ENCODE data around the gene SLC6A20. TPM values are rescaled to one million over a fixed set of nuclear protein-coding genes. Genes with fewer than 3 reads are reported as not detected.

SLC6A20 gene
- total RNA-seq, 1 donor = not detected

DNA sequence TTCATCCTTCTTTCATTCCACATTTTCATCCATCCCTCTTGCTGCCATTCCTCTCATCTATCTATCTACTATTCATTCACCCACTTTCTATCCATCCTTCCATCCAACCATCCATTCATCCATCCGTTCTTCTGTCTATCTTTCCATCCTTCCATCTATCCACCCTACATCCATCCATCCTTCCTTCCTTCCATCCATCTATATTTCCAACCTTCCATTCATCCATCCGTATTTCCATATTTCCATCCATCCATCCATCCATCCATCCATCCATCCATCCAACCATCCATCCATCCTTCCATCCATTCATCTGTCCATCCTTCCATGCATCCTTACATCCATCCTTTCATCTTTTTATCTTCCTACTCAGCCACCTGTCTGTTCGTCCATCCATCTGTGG lies 14.0 kb downstream of the SLC6A20 start:
- H3K4me3 ChIP-seq (ENCODE audit: low read depth, low read length) = no peak overlapping the region
- DNase-seq (ENCODE audit: low read depth) = no peak
- TF ChIP-seq, protein P1, sequence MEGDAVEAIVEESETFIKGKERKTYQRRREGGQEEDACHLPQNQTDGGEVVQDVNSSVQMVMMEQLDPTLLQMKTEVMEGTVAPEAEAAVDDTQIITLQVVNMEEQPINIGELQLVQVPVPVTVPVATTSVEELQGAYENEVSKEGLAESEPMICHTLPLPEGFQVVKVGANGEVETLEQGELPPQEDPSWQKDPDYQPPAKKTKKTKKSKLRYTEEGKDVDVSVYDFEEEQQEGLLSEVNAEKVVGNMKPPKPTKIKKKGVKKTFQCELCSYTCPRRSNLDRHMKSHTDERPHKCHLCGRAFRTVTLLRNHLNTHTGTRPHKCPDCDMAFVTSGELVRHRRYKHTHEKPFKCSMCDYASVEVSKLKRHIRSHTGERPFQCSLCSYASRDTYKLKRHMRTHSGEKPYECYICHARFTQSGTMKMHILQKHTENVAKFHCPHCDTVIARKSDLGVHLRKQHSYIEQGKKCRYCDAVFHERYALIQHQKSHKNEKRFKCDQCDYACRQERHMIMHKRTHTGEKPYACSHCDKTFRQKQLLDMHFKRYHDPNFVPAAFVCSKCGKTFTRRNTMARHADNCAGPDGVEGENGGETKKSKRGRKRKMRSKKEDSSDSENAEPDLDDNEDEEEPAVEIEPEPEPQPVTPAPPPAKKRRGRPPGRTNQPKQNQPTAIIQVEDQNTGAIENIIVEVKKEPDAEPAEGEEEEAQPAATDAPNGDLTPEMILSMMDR (IDR thresholded peaks at IDR 0.05; ENCODE audit: insufficient read depth, low read depth, low read length) = no peak

DNA sequence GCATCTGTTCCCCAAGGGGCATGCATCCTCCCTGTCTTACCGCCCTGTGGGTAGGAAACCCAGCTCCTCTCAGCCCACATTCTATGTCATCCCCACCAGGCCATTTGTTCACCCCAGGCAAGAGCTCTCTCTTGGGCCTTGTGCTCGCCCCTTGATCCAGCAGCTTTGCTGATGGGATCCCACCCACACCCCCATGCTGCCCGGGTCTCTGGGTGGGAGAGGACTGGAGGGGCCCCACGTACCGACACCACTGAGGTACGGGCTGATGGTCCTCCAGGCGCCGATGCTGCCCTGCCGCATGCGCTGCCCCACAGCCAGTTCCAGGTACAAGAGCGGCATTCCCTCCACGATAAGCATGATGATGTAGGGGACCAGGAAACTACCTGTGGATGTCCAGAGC lies 14.5 kb downstream of the SLC6A20 start:
- H3K4me3 ChIP-seq (ENCODE audit: low read depth, low read length) = no peak overlapping the region
- TF ChIP-seq, protein P1 (IDR thresholded peaks at IDR 0.05; ENCODE audit: insufficient read depth, low read depth, low read length) = no peak
- no peak for DNase-seq (ENCODE audit: low read depth)

DNA sequence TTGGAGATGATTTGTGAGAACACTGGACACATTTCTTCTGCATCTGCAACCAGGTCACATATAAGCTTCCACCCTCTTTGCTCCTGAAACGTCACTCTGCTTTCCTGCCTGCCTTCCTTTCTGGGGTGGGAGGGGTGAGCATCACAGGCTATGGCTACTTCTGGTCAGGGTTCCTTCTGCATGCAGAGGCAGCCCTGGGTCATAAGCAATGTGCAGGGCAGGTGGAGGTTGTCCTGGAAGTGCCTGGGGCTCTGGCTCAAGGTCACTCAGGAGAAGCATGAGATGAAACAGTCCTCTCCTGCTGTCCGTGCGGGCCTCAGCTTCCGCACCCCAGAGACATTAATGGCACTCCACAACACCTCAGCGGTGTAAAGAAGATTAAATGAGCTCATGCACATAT lies 15.1 kb downstream of the SLC6A20 start:
- H3K4me3 ChIP-seq (ENCODE audit: low read depth, low read length) = no peak overlapping the region
- TF ChIP-seq, protein P1 (IDR thresholded peaks at IDR 0.05; ENCODE audit: insufficient read depth, low read depth, low read length) = no peak
- DNase-seq (ENCODE audit: low read depth) = no peak

DNA sequence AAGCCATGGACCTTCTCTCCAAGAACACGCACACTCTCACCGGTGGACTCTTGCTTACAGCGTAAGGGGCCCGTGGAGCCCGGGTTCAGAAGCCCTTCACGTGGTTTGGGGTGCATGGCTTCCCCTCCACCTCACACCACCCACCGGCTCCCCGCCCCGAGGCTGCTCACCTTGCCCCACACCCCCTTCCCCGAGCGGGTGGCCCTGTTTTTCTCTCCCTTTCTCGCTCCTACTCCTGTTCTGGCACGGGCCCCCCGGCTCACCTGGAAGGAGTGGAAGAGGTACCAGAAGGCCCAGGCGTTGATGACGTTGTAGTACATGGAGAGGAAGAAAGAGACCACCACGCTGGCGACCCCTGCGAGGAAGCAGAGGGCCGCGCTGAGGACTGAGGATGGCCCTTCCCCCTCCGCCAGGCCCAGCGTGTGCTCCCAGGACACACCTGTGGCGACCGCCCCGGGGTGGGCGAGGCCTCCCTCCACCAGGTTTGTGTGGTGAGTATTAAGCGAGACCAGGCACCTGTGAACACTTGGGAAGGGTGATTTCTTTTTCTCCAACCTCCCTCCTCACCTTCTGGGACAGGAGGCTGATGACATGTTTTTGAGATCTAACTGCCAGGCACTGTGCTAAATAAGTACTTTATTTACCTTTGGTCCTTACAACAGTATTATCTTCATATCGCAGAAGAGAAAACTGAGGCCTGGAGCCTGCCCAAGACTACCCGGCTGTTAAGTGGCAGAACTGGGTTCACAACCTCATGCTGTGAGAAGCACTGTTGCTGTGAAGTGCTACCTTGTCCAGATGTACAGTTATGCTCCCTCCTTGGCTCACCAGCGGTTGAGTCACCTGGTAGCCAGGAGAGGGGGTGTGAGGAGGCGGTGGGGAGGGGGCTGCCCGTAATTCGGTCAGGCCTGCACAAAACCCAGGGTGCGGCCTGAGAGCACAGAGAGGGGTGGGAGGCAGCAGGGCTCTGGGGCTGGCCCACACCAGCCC lies 16.3 kb downstream of the SLC6A20 start:
- DNase-seq (ENCODE audit: low read depth) = no peak

DNA sequence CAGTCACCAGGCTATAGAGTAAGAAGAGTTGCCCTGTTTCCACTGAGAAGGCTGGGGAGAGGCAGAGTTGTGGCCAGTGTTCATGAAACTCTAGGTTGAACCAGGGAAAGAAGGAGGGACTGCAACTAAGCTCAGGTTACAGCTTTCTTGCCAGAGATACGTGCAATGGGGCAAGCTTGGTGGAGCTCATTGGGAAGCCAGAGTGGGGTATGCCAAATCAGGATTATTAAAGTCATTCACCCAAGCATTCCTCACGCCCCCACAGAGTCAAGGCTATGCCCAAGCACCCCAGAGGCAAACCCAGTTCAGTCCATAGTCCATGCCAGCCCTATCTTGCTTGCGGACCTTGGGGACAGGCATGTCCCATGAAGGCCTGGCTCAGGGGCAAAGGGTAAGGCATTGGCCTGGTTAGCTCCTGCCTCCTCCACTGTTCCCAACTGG lies 17.6 kb downstream of the SLC6A20 start:
- H3K4me3 ChIP-seq (ENCODE audit: low read depth, low read length) = no peak overlapping the region
- TF ChIP-seq, protein P1 (IDR thresholded peaks at IDR 0.05; ENCODE audit: insufficient read depth, low read depth, low read length) = no peak
- DNase-seq (ENCODE audit: low read depth) = no peak

More for the DNA sequence above, 16.3 kb downstream of the SLC6A20 start:
- TF ChIP-seq, protein P1 (IDR thresholded peaks at IDR 0.05; ENCODE audit: insufficient read depth, low read depth, low read length) = no peak
- H3K4me3 ChIP-seq (ENCODE audit: low read depth, low read length) = no peak overlapping the region

DNA sequence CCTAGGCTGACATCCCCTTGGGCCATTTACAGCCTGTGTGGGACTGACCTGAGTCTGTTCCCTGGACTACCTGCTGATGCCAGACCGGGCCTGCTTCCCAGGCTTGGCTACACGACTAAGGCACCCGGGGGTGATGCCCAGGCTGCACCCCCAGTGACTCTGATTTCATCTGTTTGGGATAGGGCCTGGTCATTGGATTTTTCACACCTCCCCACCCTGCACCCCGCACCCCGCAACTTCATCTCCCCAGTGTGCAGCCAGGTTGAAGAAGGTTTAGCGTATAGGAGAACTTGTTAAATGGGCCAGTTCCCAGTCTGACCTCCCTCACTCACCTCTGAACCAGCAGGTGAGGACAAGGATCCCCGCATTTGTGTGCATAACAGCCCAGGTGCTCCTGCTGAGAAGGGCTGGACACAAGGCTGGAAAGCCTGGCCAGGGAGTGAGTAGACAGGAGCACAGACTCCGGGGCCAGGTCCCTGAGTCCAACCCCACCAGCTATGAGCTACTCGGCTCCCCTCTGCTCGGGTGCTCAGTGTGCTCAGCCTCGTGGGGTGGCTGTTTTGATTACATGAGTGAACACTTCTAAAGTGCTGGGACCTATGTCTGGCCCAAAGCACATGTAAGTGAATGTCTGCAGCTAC lies 18.5 kb downstream of the SLC6A20 start:
- TF ChIP-seq, protein P1 (IDR thresholded peaks at IDR 0.05; ENCODE audit: insufficient read depth, low read depth, low read length) = no peak
- H3K4me3 ChIP-seq (ENCODE audit: low read depth, low read length) = no peak overlapping the region
- no peak for DNase-seq (ENCODE audit: low read depth)

All from fibroblast of villous mesenchyme (primary cell).